NT2/D1 (cell line): ENCODE measurements around the gene LPXN.
"Not testable (repeated sequence)": the region's sequence is repeated elsewhere in the genome, so short reads cannot be mapped to it uniquely, and the experiment has no call there.

ENCODE experiments used
- DNase-seq: peaks from one replicate; pipeline ENCODE4 v3.0.0-alpha.2; 2011; ENCODE audit warnings: low read depth, low spot score
- H3K27me3 ChIP-seq: 2 replicates; pipeline ENCODE4 v1.6.0; 2011; ENCODE audit warnings: mild to moderate bottlenecking; ENCODE audit not compliant: insufficient read length, insufficient read depth
- H3K36me3 ChIP-seq: 2 replicates; pipeline ENCODE4 v1.6.1; 2011; ENCODE audit warnings: mild to moderate bottlenecking, low read length, mixed read lengths; ENCODE audit not compliant: insufficient read depth, insufficient read length
- H3K4me1 ChIP-seq: 2 replicates; pipeline ENCODE4 v1.5.1; 2011; ENCODE audit not compliant: insufficient read depth, insufficient read length
- H3K4me3 ChIP-seq: 2 replicates; pipeline ENCODE4 v1.5.1; 2011; ENCODE audit warnings: low read depth; ENCODE audit not compliant: insufficient read length
- H3K9ac ChIP-seq: 2 replicates; pipeline ENCODE4 v1.6.0; 2011; ENCODE audit warnings: low read depth; ENCODE audit not compliant: insufficient read length
- H3K9me3 ChIP-seq: 2 replicates; pipeline ENCODE4 v1.5.1; 2011; ENCODE audit warnings: mild to moderate bottlenecking, low read length; ENCODE audit not compliant: insufficient read depth
- SUZ12 ChIP-seq: IDR thresholded peaks from 2 replicates; pipeline ENCODE4 v1.6.1; 2011; ENCODE audit not compliant: insufficient read length, insufficient read depth; ENCODE audit errors: extremely low read depth
- YY1 ChIP-seq: IDR thresholded peaks from 2 replicates; pipeline ENCODE4 v1.6.1; 2011; ENCODE audit not compliant: insufficient read length, insufficient read depth
- ZNF274 ChIP-seq: IDR thresholded peaks from 2 replicates; pipeline ENCODE4 v1.6.1; 2011; ENCODE audit warnings: mild to moderate bottlenecking, low read depth, low read length

Gene LPXN

DNA sequence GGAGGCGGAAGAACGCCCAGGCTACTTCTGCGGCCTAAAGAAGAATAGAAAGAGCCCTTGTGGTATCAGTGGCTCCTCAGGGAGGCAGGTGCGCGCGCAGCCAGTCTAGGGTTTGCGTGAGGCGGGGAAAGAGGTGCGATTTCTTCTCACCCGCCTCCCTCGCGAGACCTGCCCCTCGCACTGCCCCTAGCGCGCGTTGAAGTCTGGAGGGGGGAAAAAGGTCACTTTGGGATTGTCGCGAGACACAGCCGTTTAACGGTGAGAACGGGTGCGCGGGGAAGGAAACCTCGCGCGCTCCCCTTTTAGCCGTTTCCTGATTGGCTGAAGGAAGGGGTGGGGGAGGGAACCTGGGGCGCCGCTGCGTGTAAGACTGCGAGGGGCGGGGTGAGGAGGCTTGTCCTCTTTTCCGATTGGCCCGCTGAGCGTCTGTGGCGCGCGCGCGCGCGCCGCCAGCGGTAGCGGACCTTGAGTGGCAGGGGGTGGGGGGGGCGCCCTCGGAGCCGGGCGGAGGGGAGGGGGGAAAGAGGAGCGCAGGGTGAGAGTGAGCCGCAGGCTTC lies 3.1 kb upstream of the LPXN start, which contains the start of gene ZFP91:
TSS of gene ZFP91 (plus strand) at position 429 of the 557 bp plus-strand sequence. CDS start 219 bp downstream, outside the sequence.
- DNase-seq, result peak; percentile 95
- Histone ChIP-seq H3K4me3 (peak within 1 kb of the TSS; percentile 92), H3K9me3 (no peaks in the 10 kb centered on the region), H3K27me3 (no peaks in the 10 kb centered on the region), H3K36me3 (peaks cover 22% of the 10 kb centered on the region), H3K4me1 (no peaks in the 10 kb centered on the region), H3K9ac (peak within 1 kb of the TSS; percentile 98)
- TF ChIP-seq SUZ12 (no peak), YY1 (no peak), ZNF274 (no peak)

DNA sequence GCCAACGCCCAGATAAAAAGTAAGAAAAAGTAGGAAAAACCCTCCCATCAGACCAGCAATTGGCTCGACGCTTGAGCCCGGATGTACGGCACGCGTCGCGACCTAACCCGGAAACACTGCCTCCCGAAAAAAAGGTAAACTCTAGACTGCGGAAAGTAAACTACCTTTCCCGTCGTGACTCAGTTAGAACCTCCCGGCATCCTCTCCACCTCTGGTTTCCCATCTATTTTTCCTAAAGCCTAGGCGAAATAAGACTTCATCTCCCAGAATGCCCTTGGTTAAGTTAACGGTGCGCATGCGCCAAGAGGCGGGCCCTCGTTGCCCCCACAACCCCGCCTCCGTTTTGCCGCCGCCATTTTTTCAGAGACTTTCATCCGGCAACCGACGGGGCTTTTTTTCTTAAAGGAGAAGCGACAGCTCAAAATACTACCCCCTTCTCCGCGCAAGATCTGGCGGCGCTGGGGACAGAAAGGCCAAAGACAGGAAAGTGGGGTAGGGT lies 2.5 kb upstream of the LPXN start:
- H3K36me3 ChIP-seq, result peaks cover 22% of the 10 kb centered on the region
- H3K4me1 ChIP-seq, result no peaks in the 10 kb centered on the region
- DNase-seq, result peak; percentile 93
- H3K9me3 ChIP-seq, result no peaks in the 10 kb centered on the region
- H3K4me3 ChIP-seq, result peak overlapping the region; percentile 92
- H3K27me3 ChIP-seq, result no peaks in the 10 kb centered on the region
- TF ChIP-seq ZNF274, result no peak
- peak; percentile 77 for TF ChIP-seq YY1
- H3K9ac ChIP-seq, result peak overlapping the region; percentile 98

DNA sequence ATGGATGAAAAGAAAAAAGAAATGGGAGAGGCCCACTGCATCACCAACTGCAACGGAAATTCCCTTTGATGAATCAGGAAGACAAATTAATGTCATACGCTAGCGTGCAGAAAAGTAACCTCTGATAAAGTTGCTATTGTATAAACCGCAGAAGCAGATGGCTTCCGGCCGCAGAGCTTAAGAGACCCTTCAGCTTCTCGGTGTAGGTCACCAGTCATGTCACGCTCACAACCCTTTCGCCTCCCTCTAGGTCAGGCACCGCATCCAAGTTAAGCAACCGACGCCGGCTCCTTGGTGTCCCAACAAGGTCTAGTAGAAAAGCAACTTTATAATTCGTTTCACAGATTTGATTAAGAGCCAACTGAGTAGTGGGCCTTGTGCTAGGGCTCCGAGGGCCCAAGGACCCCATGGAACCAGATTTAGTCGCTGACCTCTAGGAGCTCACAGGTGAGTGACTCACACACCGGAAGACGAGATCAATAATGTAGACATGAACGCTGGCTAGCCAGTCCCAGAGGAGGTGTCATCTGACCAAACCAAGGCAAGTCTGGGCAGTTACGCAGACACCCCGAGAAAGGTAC lies 2.0 kb upstream of the LPXN start:
- Histone ChIP-seq H3K9ac (peak overlapping the region; percentile 88), H3K4me3 (peak overlapping the region; percentile 92), H3K9me3 (no peaks in the 10 kb centered on the region), H3K36me3 (peaks cover 22% of the 10 kb centered on the region), H3K27me3 (no peaks in the 10 kb centered on the region), H3K4me1 (no peaks in the 10 kb centered on the region)
- no peak for TF ChIP-seq YY1
- no peak for TF ChIP-seq SUZ12
- TF ChIP-seq ZNF274, result no peak
- DNase-seq, result no peak

DNA sequence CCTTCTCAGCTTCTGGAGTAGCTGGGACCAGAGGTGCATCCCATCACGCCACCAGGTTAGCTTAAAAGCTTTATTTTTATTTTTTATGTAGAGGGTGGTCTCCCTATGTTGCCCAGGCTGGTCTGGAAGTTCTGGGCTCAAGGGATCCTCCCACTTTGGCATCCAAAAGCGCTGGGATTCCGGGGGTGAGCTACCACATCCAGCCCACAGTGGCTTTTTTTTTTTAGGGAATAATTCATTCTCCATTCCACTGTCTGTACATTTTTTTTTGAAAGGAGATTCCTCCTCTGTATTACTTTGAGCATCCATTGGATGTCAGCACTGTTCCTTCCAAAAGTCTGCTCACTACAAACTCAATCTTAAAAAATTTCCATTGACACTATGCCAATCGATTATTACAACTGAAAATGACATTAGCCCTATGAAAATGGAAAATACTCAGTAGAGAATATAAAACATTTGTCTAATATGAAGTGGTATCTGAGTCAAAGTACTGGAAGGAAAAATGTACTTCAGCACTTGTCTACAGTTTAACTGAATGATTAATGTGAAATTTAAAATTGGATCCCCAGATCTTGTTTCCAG lies 1.3 kb upstream of the LPXN start:
- H3K4me3 ChIP-seq, result peak overlapping the region; percentile 92
- H3K36me3 ChIP-seq, result peaks cover 16% of the 10 kb centered on the region
- TF ChIP-seq ZNF274 (no peak), SUZ12 (no peak), YY1 (no peak)
- H3K4me1 ChIP-seq, result no peaks in the 10 kb centered on the region
- H3K27me3 ChIP-seq, result no peaks in the 10 kb centered on the region
- DNase-seq, result no peak
- H3K9ac ChIP-seq, result peak overlapping the region; percentile 88
- H3K9me3 ChIP-seq, result no peaks in the 10 kb centered on the region

DNA sequence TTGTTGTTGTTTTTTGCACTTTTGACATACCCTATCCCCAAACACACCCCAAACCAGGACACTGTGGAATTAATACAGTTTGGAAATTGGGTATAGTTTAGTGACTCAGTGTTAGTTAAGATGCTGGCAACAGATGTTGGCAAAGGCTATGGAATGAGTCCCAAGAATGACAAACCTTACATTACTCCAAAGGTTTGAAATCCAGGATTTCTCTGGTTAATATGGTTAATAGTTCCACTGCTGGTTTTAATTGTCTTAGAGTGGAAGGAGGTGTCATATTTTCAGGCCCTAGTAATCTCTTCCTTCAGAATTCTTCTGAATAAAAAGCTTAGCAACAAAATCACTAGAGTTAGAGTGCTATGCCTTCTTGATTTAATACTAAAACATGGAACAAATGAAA lies 775 bp downstream of the LPXN start:
- no peaks in the 10 kb centered on the region for H3K4me1 ChIP-seq
- H3K9me3 ChIP-seq, result no peaks in the 10 kb centered on the region
- no peak overlapping the region for H3K9ac ChIP-seq
- no peak for DNase-seq
- no peak for TF ChIP-seq ZNF274
- TF ChIP-seq YY1, result no peak
- TF ChIP-seq SUZ12, result no peak
- H3K27me3 ChIP-seq, result no peaks in the 10 kb centered on the region
- peaks cover 3% of the 10 kb centered on the region for H3K36me3 ChIP-seq
- no peak overlapping the region for H3K4me3 ChIP-seq

DNA sequence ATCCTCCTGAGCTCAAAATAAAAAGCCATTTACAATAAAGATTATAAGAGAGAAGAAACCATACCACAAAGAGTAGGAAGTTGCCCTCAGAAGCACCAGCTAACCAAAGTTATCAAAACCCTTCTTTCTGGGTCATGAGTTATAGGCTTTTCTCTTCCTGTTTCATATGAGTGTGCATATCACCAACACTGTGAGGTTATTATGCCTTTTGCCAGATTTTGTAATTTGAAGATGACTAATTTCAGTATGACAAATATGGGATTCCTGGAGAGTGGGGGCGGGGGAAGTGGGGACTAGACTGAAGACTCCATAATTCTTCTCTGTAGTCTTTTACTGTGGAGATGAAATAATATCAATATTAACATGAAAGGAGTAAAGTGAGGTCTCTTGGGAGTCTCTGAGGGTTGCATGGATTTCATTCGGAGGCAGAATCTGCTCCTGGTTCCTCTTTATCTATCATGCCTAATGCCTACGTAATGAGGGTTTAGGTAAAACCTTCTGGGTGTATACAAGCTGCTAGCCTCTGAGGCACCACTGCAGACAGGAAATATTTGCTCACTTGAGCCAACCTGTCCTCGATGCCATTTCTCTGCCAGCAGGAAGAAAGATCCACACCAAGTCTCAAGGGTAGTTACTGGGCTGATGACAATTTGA lies 2.1 kb downstream of the LPXN start:
- Histone ChIP-seq H3K36me3 (peaks cover 9% of the 10 kb centered on the region), H3K4me1 (no peaks in the 10 kb centered on the region), H3K4me3 (no peak overlapping the region), H3K9ac (no peak overlapping the region), H3K9me3 (no peaks in the 10 kb centered on the region), H3K27me3 (no peaks in the 10 kb centered on the region)
- DNase-seq, result no peak
- TF ChIP-seq YY1 (no peak), ZNF274 (no peak), SUZ12 (no peak)

DNA sequence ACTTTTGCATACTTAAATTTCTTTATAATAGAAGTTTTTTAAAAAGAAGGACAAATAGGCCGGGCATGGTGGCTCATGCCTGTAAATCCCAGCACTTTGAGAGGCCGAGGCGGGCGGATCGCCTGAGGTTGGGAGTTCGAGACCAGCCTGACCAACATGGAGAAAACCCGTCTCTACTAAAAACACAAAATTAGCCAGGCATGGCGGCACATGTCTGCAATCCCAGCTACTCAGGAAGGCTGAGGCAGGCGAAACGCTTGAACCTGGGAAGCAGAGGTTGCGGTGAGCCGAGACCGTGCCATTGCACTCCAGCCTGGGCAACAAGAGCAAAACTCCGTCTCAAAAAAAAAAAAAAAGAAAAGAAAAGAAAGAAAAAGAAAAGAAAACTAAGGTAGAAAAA lies 2.8 kb downstream of the LPXN start:
- not testable (repeated sequence) for H3K4me3 ChIP-seq, H3K36me3 ChIP-seq, H3K9ac ChIP-seq, H3K27me3 ChIP-seq, H3K4me1 ChIP-seq, H3K9me3 ChIP-seq, DNase-seq
